IMR-90 (cell line): ENCODE results near the gene IGF1.

Source experiments
- RFX5 ChIP-seq: IDR thresholded peaks from 2 replicates; pipeline ENCODE4 v1.8.0; 2012; ENCODE audit warnings: low read depth, mild to moderate bottlenecking, low read length, moderate library complexity
- USF2 ChIP-seq: fragments of 150-350 bp; IDR thresholded peaks from 2 replicates; pipeline ENCODE4 v1.6.1; 2017; ENCODE audit warnings: mild to moderate bottlenecking, antibody characterized with exemption, low read length, low read depth

DNA sequence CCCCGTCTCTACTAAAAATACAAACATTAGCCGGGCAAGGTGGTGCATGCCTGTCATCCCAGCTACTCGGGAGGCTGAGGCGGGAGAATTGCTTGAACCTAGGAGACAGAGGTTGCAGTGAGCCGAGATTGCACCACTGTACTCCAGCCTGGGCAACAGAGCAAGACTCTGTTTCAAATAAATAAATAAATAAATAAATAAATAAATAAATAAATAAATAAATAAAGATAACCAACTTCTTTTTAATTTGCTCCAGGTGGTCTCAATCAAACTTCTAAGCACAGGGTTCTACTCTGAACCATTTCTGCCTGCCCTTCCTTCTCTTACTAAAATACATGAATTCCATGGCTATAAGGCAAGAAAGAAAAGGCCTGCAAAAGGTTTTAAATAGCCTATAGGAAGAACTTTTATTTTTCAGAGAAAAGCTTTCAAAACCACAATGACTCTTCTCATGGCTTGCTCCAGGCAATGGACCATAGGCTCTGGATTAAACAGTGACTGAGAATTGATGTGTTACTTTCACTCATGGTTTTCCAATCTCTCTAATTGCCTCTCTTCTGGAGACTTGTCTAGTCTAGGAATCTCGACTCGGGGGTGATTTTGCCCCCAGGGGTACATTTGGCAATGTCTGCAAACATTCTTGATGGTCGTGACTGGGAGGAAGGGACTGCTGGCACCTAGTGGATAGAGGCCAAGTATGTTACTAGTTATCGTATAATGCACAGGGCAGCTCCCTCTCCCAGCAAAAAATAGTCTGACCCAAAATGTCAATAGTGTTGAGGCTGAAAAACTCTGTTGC lies 14.4 kb downstream of the IGF1 start:
- no peak for TF ChIP-seq USF2
- no peak for TF ChIP-seq RFX5
